Common myeloid progenitor, CD34-positive (primary cell): Measurements from ENCODE around the gene SNRPD3.
A peak's percentile ranks its signal among the peaks of the same experiment; 100 is the strongest.
"Not testable (repeated sequence)": the region's sequence is repeated elsewhere in the genome, so short reads cannot be mapped to it uniquely, and the experiment has no call there.

Experiments used
- CTCF ChIA-PET: fragments of 350-600 bp; sonication (Branson Sonifier 250); formaldehyde crosslinking; loops from one replicate; lab custom pipeline; 2021; ENCODE audit warnings: antibody characterized with exemption; lab: Charles Lee
- POLR2A ChIA-PET: fragments of 350-600 bp; sonication (Branson Sonifier 250); formaldehyde crosslinking; loops from one replicate; lab custom pipeline; 2021; ENCODE audit warnings: antibody characterized with exemption; lab: Charles Lee
- DNase-seq, 3 donors: peaks; one replicate each; pipeline versions ENCODE4 v3.0.0 to v3.0.0-alpha.2; 2013
- H3K27ac ChIP-seq, 2 experiments: 1 replicate in 1 of 2; 2 replicates in 1 of 2; pipeline ENCODE4 v1.7.0; 2013; ENCODE audit warnings: inconsistent platforms in 2 of 2, low read length in 2 of 2, mild to moderate bottlenecking in 2 of 2, low read depth in 1 of 2, moderate library complexity in 1 of 2; ENCODE audit not compliant: severe bottlenecking in 2 of 2, insufficient read depth in 1 of 2, poor library complexity in 1 of 2
- H3K27me3 ChIP-seq, 5 experiments: replicated peaks in 2 of 5; 1 replicate in 3 of 5; 2 replicates in 2 of 5; pipeline versions ENCODE4 v1.6.1 to v1.7.0; 2013; ENCODE audit warnings: low read length in 4 of 5, mild to moderate bottlenecking in 2 of 5, moderate library complexity in 2 of 5, inconsistent platforms in 1 of 5; ENCODE audit not compliant: insufficient read depth in 5 of 5, control insufficient read depth in 4 of 5
- H3K36me3 ChIP-seq, 4 experiments: 1 replicate in 2 of 4; 2 replicates in 2 of 4; pipeline versions ENCODE4 v1.6.1 to v1.7.0; 2013; ENCODE audit warnings: low read length in 3 of 4, control low read depth in 1 of 4, mild to moderate bottlenecking in 1 of 4; ENCODE audit not compliant: control insufficient read depth in 4 of 4, insufficient read depth in 4 of 4
- H3K4me1 ChIP-seq, 4 experiments: 1 replicate in 3 of 4; 2 replicates in 1 of 4; pipeline versions ENCODE4 v1.6.1 to v1.7.1; 2013; ENCODE audit warnings: low read length in 3 of 4, mild to moderate bottlenecking in 3 of 4, control low read depth in 1 of 4, inconsistent platforms in 1 of 4, moderate library complexity in 1 of 4; ENCODE audit not compliant: control insufficient read depth in 4 of 4, insufficient read depth in 4 of 4; ENCODE audit errors: control extremely low read depth in 1 of 4
- H3K4me3 ChIP-seq, 7 experiments: 1 replicate in 4 of 7; 2 replicates in 3 of 7; pipeline versions ENCODE4 v1.5.1 to v1.7.0; 2013; ENCODE audit warnings: mild to moderate bottlenecking in 7 of 7, low read length in 6 of 7, moderate library complexity in 6 of 7, inconsistent platforms in 2 of 7, low read depth in 2 of 7, control low read depth in 1 of 7; ENCODE audit not compliant: insufficient read depth in 4 of 7, control insufficient read depth in 1 of 7; ENCODE audit errors: extremely low read depth in 1 of 7
- H3K9me3 ChIP-seq, 5 experiments: 1 replicate in 4 of 5; 2 replicates in 1 of 5; pipeline versions ENCODE4 v1.6.1 to v1.7.1; 2013; ENCODE audit warnings: low read length in 4 of 5, mild to moderate bottlenecking in 2 of 5, inconsistent platforms in 1 of 5, low read depth in 1 of 5, moderate library complexity in 1 of 5; ENCODE audit not compliant: control insufficient read depth in 4 of 5, insufficient read depth in 2 of 5; ENCODE audit errors: control extremely low read depth in 1 of 5
- WGBS: methylation state at CpG from one replicate; pipeline ENCODE4 v1.1.5; 2013; ENCODE audit not compliant: insufficient coverage; 5-methylcytosine and 5-hydroxymethylcytosine counted together

Gene SNRPD3

GRCh38 chr22:24589518-24590030, 33.8 kb downstream of the SNRPD3 start:
- 99% methylated on average over 7 of the region's 7 CpGs for WGBS
- DNase-seq, result no peak
- Histone ChIP-seq H3K4me3 (no peak overlapping the region), H3K4me1 (peaks cover 0 to 22% (median 11%) of the 10 kb centered on the region in 4 experiments), H3K9me3 (no peaks in the 10 kb centered on the region), H3K27ac (no peak overlapping the region), H3K27me3 (no peaks in the 10 kb centered on the region), H3K36me3 (peaks cover 0 to 18% (median 5%) of the 10 kb centered on the region in 4 experiments)
- ChIA-PET CTCF (no interaction called here), POLR2A (no interaction called here)

- WGBS, result 98% methylated on average over 10 of the region's 12 CpGs
- Histone ChIP-seq H3K36me3 (peaks cover 0 to 15% (median 3%) of the 10 kb centered on the region in 4 experiments), H3K4me3 (no peak overlapping the region), H3K27me3 (no peaks in the 10 kb centered on the region), H3K27ac (no peak overlapping the region), H3K9me3 (no peaks in the 10 kb centered on the region), H3K4me1 (peaks cover 0 to 25% (median 11%) of the 10 kb centered on the region in 4 experiments)
- DNase-seq, result no peak
- CTCF ChIA-PET, result no interaction called here
- POLR2A ChIA-PET, result no interaction called here
Observed at GRCh38 chr22:24590596-24591173, 34.9 kb downstream of the SNRPD3 start.

- POLR2A ChIA-PET, result no interaction called here
- peaks cover 0 to 10% (median 1%) of the 10 kb centered on the region in 4 experiments for H3K36me3 ChIP-seq
- DNase-seq, result no peak
- H3K4me1 ChIP-seq, result peaks cover 0 to 25% (median 11%) of the 10 kb centered on the region in 4 experiments
- H3K27me3 ChIP-seq, result no peaks in the 10 kb centered on the region
- WGBS, result 100% methylated on average over 6 of the region's 6 CpGs
- H3K9me3 ChIP-seq, result no peaks in the 10 kb centered on the region
- H3K27ac ChIP-seq, result no peak overlapping the region
- CTCF ChIA-PET, result no interaction called here
- H3K4me3 ChIP-seq, result no peak overlapping the region
Observed at GRCh38 chr22:24591286-24591830, 35.6 kb downstream of the SNRPD3 start.

DNA sequence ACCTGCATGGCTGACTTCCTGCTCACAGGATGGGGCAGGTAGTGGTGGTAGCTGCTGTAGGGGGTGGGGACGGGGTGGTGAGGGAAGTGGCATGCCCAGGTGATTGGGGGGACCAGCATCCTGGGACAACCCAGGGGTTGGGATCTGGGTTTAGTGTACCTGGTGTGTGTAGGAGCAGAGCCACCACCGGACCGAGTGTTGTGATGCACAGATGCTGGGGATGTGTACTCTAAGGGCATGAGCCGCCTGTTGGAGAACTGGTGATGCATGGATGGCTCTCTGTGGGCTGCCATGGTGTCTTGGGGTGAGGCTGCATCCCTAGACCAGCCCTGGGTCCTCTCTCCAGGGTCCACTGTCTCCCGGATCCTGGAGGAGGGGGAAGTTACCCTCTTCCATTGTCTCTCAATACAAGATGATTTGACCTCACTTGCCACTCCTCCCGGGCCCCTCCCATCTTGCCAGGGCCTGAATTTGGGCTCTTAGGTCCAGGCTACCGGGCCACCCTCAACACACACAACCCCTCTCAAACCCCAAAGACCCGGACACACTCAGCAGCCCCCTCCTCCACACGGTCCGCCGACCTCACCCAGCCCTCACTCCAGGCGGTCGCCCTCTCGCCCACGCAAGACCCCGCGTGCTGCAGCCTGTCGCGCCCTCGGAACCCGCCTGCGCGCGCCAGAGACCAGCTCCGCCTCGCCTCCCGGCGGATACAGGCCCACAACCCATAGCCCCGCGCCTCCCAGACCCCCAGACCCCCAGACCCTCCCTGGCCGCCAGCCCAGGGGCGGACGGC, 36.5 kb downstream of the SNRPD3 start:
- WGBS, result 14% methylated on average over 22 of the region's 33 CpGs
- H3K27me3 ChIP-seq, result no peaks in the 10 kb centered on the region
- no peak overlapping the region for H3K27ac ChIP-seq
- CTCF ChIA-PET, result interaction anchor here (1.0 kb wide), 1 partner anchor 15 kb away, joined by 3 read pairs; no protein-coding TSS in a partner anchor
- DNase-seq, result peak in 2 of 3 donors; percentile 15 to 44
- peaks cover 0 to 10% (median 1%) of the 10 kb centered on the region in 4 experiments for H3K36me3 ChIP-seq
- H3K4me3 ChIP-seq, result peak overlapping the region; percentile 30 to 73 (median 61)
- POLR2A ChIA-PET, result interaction anchor here (1.1 kb wide), 1 partner anchor 43 kb away, joined by 4 read pairs; no protein-coding TSS in a partner anchor
- H3K9me3 ChIP-seq, result no peaks in the 10 kb centered on the region
- H3K4me1 ChIP-seq, result peaks cover 0 to 25% (median 11%) of the 10 kb centered on the region in 4 experiments

GRCh38 chr22:24592851-24593558, 37.2 kb downstream of the SNRPD3 start, which contains the start of gene LRRC75B:
Gene LRRC75B, minus strand, starts transcription at chr22:24593073. Its CDS starts 34 bp downstream, at chr22:24593039.
- CTCF ChIA-PET, result interaction anchor here (1.0 kb wide), 1 partner anchor 15 kb away, joined by 3 read pairs; no protein-coding TSS in a partner anchor
- Histone ChIP-seq H3K36me3 (peaks cover 0 to 4% (median 1%) of the 10 kb centered on the region in 4 experiments), H3K27me3 (no peaks in the 10 kb centered on the region), H3K4me3 (peak within 1 kb of the TSS; percentile 30 to 73 (median 64)), H3K4me1 (peaks cover 0 to 25% (median 11%) of the 10 kb centered on the region in 4 experiments), H3K9me3 (no peaks in the 10 kb centered on the region), H3K27ac (peak within 1 kb of the TSS in 1 of 2 experiments; percentile 25)
- DNase-seq, result peak; percentile 57 to 75 (median 62)
- POLR2A ChIA-PET, result interaction anchor here (1.1 kb wide), 1 partner anchor 42 kb away, joined by 4 read pairs; no protein-coding TSS in a partner anchor
- 6% methylated on average over 60 of the region's 72 CpGs for WGBS

DNA sequence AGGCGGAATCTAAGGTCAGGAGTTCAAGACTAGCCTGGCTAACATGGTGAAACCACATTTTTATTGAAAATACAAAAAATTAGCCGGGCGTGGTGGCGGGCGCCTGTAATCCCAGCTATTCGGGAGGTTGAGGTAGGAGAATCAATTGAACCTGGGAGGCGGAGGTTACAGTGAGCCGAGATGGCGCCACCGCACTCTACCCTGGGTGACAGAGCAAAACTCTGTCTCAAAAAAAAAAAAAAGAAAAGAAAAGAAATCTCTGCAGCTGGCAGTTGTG, 37.7 kb downstream of the SNRPD3 start:
- Histone ChIP-seq H3K27ac (peak overlapping the region in 1 of 2 experiments; percentile 25), H3K4me1 (peaks cover 0 to 25% (median 11%) of the 10 kb centered on the region in 4 experiments), H3K4me3 (peak overlapping the region in 4 of 7 experiments; percentile 61 to 73 (median 70))
- H3K36me3 ChIP-seq, H3K9me3 ChIP-seq, DNase-seq, H3K27me3 ChIP-seq: not testable (repeated sequence)
- POLR2A ChIA-PET, result interaction anchor here (1.1 kb wide), 1 partner anchor 42 kb away, joined by 4 read pairs; no protein-coding TSS in a partner anchor
- 96% methylated on average over 4 of the region's 10 CpGs for WGBS
- CTCF ChIA-PET, result interaction anchor here (1.0 kb wide), 1 partner anchor 14 kb away, joined by 3 read pairs; no protein-coding TSS in a partner anchor
